ENCODE data around the gene FBXL13.
A peak's percentile ranks its signal among the peaks of the same experiment; 100 is the strongest.

Gene FBXL13

DNA sequence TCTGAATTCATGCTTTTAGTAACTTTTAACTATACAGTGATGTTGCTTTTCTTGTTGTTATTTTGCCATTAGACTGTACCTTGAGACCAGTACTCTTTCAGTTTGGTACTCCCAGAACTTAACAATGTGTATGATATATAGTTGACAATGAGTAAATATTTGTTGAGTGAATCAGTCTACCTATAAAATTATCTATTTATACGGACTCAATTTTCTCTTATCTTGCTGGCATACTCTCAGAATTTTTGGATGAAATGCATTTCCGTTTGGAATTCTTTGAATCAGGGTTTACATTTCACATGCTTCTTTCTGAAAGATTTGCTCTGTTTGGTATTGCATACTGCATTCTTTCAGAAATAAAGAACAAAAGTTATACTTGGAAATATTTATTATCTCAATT lies 209.6 kb downstream of the FBXL13 start:
- DNase-seq (ENCODE audit: low read depth): no peak
- TF ChIP-seq, protein P1, sequence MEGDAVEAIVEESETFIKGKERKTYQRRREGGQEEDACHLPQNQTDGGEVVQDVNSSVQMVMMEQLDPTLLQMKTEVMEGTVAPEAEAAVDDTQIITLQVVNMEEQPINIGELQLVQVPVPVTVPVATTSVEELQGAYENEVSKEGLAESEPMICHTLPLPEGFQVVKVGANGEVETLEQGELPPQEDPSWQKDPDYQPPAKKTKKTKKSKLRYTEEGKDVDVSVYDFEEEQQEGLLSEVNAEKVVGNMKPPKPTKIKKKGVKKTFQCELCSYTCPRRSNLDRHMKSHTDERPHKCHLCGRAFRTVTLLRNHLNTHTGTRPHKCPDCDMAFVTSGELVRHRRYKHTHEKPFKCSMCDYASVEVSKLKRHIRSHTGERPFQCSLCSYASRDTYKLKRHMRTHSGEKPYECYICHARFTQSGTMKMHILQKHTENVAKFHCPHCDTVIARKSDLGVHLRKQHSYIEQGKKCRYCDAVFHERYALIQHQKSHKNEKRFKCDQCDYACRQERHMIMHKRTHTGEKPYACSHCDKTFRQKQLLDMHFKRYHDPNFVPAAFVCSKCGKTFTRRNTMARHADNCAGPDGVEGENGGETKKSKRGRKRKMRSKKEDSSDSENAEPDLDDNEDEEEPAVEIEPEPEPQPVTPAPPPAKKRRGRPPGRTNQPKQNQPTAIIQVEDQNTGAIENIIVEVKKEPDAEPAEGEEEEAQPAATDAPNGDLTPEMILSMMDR (conservative IDR thresholded peaks at IDR 0.05; ENCODE audit: low read depth, low read length): no peak

DNA sequence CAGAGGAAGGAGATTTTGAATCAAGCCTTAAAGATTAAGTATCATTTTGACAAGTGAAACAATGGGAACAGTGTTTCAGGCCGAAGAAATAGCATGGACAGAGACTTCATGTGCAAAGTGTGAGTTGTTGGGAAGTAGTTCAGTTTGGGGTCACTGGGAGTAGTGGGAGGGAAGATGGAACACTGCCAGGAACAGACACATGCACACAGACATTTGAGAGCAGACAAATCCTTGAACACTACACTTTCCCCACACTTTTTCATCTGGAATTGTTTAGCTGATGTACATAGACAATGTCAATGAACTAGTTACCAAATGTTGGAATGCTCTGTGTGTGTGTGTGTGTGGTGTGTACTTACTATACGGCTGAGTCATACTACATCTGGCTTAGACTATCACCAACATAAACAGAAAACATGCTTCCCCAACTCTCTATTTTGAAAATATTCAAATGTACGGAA lies 214.2 kb downstream of the FBXL13 start:
- DNase-seq (ENCODE audit: low read depth): peak; percentile 71
- H3K4me3 ChIP-seq (ENCODE audit: low read length): no peak overlapping the region
- TF ChIP-seq, protein P1 (conservative IDR thresholded peaks at IDR 0.05; ENCODE audit: low read depth, low read length): no peak

More for the DNA sequence above, 209.6 kb downstream of the FBXL13 start:
- H3K4me3 ChIP-seq (ENCODE audit: low read length): no peak overlapping the region

DNA sequence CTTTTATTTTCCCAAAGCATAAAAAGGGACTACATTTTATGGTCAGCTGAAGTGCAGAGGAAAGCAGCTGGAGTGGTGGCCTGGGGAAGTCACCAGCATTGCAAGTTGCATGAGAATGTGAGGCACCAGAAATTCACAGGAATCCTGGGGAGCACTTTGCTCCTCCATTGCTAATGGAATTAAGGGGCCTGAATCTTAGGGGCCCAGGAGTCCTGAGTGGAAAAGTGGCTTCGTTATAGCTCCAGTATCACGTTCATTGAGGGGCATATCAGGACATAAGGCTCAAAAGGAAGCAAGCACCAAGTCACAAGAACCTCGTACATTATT lies 214.8 kb downstream of the FBXL13 start:
- no peak overlapping the region for H3K4me3 ChIP-seq (ENCODE audit: low read length)
- TF ChIP-seq, protein P1 (conservative IDR thresholded peaks at IDR 0.05; ENCODE audit: low read depth, low read length): no peak
- DNase-seq (ENCODE audit: low read depth): no peak

DNA sequence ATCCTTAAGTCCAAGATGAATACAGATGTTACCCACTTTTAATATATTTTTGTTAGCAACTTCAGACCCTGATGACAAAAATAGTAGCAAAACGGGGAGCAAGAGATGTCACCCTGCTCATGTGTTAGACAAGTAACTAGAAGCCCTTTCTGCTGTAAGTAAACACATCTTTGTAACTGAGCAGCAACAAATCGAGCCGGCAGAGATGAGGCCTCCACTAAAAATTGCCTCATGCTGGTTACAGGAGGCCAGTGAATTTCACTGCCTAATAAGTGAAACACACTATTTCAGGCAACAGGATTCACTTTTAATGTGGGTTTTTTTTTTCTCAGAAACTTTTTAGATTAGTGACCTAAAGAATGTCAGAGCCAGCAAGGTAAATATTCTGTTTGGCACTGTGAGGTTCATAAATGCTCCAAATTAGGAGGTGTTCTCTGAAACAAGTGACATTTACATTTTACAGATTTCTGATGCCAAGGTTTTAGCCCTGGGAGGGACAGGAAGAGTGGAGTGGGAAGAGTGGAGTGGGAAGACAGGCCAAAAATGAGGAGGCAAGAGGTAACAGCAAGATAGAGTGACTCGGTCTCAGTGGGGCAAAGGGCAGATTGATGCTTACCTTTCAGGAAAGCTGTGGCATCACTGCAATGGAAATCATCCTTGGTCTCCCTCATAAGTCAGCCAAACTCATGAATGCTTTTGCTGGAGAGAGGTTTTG lies 215.4 kb downstream of the FBXL13 start:
- no peak overlapping the region for H3K4me3 ChIP-seq (ENCODE audit: low read length)
- TF ChIP-seq, protein P1 (conservative IDR thresholded peaks at IDR 0.05; ENCODE audit: low read depth, low read length): no peak

DNA sequence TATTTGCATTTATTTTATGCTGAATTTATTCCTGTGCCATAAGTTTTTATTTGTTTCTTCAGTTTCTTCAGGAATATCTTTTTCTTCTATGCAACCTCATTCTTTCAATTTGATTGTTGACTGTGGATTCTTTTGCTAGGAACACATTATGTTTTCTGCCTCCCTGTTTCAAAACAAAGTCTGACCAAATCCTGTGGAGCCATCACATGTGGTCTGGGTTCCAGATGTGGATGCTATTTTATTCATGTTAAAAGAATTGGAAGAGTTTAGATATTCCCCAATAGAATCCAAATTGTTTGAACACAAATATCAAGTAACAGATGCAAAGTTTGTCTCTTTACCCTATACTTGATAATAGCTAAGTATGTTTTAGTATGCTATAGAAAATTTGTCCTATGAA lies 218.6 kb downstream of the FBXL13 start:
- DNase-seq (ENCODE audit: low read depth): no peak
- TF ChIP-seq, protein P1 (conservative IDR thresholded peaks at IDR 0.05; ENCODE audit: low read depth, low read length): no peak
- H3K4me3 ChIP-seq (ENCODE audit: low read length): no peak overlapping the region

More for the DNA sequence above, 215.4 kb downstream of the FBXL13 start:
- no peak for DNase-seq (ENCODE audit: low read depth)

DNA sequence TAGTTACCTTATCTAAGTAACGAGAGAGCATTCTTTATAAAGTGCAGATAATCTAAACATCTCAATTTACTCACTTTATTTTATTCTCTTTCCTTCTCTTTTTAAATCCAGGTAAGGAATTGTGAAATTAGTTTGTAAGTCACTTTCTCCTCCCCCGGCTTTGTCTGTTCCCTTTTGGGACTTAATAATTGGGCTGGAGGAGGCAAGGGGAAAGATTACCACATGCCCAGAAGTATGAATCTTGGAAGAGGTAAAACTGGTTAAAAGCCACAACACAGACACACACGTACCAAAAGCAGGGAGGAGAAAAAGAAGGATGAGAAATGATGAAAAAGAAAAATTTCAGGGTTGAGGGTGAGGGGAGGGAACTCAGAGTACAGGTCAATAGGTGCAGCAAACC lies 225.1 kb downstream of the FBXL13 start:
- DNase-seq (ENCODE audit: low read depth): no peak
- TF ChIP-seq, protein P1 (conservative IDR thresholded peaks at IDR 0.05; ENCODE audit: low read depth, low read length): no peak
- H3K4me3 ChIP-seq (ENCODE audit: low read length): no peak overlapping the region

DNA sequence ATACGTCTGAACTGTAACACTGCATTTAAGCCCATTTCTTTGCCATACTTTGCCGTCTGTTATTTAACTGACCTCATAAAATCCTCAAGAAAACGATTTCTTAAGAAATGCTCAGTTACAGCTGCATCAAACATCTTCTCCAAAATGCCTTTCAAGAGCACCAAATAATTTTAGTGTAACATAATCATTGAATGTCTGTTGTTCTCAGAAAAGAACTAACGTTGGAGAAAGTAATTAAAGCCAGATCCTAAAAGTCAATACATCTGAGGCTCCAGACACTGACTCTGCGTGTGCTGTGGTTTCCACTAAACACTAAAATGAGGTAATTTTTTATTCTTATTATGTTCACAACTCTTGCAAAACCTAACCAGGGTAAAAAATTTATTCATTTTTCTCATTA lies 225.5 kb downstream of the FBXL13 start:
- TF ChIP-seq, protein P1 (conservative IDR thresholded peaks at IDR 0.05; ENCODE audit: low read depth, low read length): no peak
- H3K4me3 ChIP-seq (ENCODE audit: low read length): no peak overlapping the region
- DNase-seq (ENCODE audit: low read depth): no peak

Measured in retinal pigment epithelial cell (primary cell).